GM18498 (cell line): ENCODE results near the gene ULK3.

Source experiments
- ATAC-seq: cut with Tn5 transposase; IDR thresholded peaks from one replicate; pipeline ENCODE4 v1.9.1; 2021; ENCODE audit warnings: mild to moderate bottlenecking, moderate library complexity; ENCODE audit not compliant: unreplicated experiment

Gene ULK3

DNA sequence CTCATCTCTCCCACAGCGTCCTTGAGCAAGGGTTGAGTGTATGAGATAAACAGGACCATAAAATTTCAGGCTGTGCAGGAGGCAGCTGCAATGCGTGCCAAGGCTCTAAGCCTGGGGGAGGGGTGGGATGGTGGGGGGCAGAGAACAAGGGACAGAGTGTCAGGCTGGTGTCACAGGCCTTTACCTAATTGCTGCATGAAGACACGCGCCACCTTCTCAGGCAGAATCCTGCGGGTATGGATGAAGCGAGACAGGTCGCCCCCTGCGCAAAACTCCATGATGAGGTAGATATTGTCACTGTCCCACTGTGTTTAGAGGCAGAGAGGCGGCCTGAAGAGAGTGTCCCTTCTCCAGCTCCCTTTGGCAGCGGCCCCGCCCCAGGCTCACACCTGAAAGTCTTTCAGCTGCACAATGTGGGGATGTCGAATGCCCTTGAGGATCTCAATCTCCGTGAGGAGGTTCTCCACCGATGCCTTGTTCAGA is 1.0 kb downstream of the ULK3 start:
- no peak for ATAC-seq

DNA sequence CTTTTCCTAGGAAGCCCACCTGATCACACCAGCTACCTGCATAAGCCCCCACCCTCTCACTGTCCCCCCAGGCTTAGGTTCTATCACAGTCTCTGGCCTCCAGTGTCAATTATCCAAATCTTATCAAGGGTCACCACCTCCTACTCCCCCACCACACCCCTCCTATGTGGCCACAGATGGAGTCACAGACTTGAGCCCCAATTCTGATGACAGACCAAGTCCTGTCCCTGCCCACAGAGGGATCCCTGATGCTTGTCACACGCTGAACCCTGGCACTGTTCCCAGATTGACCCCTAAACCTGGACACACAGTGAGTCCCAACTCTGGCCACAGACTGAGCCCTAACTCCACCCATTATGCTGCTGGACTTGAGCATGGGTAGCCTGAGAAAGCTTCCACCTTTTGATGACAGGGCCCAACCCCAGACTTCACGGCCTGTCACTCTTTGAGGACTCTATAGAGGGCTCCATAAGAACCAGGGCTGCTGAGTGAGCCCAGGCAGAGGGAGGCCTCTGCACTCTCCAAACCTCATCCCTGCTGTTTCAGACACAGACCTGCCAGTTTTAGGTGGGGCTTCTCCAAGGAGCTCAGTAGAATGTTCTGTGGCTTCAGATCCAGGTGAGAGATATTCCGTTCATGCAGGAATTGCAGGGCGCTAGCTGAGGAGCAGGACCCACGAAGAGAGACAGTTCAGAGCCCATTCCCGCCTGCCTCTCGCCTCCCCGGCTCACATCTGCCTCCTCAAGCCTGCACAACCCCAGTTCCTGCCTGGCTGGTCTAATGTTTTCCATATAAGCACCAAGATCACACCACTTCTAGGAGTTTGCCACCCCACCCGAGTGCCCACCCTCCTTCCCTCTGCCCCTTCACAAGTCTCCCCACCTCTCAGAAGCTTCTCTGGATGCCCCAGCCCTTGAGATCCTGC is 1.8 kb downstream of the ULK3 start:
- ATAC-seq: no peak

DNA sequence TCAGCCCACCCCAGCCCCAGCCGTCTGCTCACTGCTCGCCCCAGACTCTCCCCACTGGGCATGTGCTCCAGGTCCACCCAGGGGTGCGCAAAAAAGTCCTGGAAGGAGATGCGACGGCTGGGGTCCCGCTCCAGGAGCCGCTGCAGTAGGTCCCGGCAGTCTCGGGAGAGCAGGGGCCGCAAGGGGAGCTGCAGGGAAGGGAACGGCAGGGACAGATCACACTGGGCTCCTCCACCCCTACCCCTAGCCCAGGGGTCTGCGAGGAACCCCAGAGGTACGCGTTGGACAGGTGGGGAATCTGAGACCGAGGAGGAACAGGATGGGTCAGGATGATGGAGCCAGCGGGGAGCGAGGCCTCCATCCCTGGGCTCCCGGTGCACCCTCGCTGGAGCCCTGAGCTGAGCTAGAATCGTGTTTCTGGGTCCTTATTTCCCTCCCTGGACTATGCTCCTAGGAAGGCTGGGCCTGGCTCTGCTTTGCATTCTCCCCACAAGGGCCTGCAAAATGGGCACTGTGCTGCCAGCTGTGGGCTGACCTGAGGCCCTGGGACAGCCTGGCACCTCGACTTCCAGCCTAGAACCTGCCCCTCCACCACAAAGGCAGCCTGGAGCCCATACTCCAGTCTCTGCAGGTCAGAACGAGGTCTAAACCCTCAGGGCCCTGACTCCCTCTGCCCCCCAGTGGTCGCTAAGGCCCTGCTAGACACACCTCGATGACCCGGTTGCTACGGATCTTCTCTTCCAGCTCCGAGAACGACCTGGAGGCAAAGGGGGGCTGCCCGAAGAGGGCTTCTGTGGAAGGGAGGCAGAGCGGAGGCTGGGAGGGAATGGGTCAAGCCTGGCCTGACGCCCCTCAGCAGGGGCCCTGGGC is 3.2 kb downstream of the ULK3 start:
- no peak for ATAC-seq

- no peak for ATAC-seq
Measured at GRCh38 chr15:74838746-74839525, 4.0 kb downstream of the ULK3 start.

GRCh38 chr15:74838137-74838516 is 4.8 kb downstream of the ULK3 start:
- ATAC-seq: no peak

DNA sequence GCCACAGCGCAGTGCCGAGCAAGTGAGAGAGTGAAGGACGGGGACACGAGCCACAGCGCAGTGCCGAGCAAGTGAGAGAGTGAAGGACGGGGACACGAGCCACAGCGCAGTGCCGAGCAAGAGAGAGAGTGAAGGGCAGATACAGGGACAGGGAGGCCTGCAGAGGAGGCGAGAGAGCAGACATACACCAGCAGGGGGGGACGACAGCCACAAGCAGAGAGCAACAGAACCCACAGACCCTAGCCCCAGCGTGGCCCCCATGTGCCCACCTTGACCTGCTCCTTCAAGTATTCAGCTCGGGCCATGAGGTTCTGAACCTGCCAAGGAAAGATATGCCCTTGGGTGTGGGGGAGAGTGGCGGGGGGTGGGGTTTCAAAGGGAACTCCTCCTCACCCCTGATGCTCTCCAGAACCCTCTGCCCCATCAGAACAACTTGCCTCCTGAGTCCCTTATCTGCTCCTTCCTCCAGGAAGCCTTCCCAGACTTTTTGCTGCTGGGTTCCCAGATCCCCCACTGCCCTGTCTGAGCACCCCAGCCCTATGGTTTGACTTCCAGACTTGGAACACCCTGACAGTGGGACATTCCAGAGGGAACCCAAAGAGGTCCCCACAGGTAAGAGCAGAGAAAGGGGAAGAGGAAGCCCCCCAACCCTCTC is 5.3 kb downstream of the ULK3 start:
- ATAC-seq: no peak

- no peak for ATAC-seq
Measured at GRCh38 chr15:74836846-74837245, 6.1 kb downstream of the ULK3 start.

- no peak for ATAC-seq
Measured at GRCh38 chr15:74835312-74835823, 7.6 kb downstream of the ULK3 start.

GRCh38 chr15:74833376-74834107 is 9.4 kb downstream of the ULK3 start:
- no peak for ATAC-seq

DNA sequence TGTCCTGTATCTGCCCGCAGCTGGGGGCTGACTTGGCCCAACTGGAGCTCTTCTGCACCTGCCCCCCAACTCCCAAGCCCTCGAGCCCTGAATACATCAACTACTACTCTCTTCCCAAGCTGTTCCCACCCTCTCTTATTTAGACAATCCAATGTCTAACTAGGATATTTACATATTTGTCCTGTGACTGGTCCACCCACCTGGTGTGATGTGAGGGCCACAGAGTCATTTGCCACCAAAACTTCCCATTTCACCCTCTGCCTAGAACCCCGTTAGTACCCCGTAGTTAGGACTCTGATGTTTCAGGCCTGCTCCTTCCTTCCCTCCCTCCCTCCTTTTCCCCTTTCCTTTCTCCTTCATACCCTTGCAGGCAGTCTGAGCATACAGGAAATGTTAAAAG is 10.1 kb downstream of the ULK3 start:
- no peak for ATAC-seq

DNA sequence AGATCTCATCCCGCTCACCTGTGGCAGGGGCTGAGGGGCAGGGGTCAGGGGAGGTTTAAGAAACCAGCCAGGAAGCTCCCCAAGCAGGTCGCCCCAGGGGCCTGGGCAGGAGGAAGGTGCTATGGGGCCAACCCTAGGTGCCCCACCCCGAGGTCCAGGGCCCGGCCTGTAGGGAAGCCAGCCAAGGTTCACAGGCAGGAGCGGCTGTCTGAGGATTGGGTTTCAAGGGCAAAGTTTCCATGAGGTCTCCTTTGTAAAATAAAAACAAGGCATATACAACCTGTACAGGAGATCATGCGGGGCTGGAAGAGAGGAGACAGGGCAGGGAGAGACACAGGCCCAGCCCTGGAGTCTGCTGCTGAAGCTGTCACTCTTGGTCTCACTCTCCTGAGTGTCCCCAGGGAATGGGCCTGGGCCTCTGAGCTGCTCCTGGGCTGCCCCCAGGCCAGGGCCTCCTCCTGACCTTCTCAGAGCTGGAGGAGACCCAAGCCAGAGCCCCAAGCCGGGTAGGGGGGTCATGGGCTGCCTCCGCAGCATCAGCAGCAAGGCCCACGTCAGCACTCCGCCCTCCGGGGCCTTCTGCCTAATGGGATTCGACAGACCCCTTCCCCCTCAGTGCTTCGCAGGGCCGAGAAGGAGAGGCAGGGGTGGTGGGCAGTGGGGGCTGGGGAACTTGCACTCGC is 11.0 kb downstream of the ULK3 start:
- ATAC-seq: no peak

DNA sequence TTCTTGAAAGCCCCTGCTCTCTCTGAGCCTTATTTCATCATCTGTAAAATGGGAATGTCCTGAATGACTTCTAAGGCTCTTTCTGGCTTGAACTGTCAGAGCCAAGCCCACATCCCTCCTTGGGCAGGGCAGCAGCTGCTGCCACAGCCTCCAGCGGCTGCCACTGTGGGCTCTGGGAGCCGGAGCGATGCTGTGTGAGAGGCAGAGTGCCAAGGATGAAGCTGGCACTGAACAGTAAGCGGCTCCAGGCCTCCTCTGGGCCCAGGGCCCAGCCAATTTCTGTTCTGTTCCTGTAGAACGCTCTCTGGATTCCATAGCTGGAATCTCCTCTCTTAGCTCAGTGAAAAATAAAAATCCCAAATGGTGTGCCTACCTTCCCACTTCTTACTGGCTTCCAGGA is 12.1 kb downstream of the ULK3 start:
- no peak for ATAC-seq

DNA sequence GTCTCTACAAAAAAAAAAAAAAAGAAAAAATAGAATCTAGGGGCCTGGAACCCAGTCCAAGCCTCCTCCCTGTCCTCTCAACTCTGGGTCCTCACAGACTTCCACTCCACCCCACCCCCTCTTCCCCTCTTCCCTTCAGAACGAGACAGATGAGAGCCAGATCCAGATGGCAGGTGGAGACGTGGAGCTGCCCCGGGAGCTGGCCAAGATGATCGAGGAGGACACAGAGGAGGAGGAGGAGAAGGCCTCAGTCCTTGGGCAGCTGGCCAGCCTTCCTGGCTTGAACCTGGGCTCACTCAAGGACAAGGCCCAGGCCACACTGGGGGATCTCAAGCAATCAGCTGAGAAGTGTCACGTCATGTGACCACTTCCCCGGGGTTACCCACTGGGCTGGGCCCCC is 13.0 kb downstream of the ULK3 start:
- no peak for ATAC-seq

GRCh38 chr15:74829486-74829885 is 13.5 kb downstream of the ULK3 start:
- no peak for ATAC-seq

- ATAC-seq: no peak
Measured at GRCh38 chr15:74828835-74829234, 14.1 kb downstream of the ULK3 start.

DNA sequence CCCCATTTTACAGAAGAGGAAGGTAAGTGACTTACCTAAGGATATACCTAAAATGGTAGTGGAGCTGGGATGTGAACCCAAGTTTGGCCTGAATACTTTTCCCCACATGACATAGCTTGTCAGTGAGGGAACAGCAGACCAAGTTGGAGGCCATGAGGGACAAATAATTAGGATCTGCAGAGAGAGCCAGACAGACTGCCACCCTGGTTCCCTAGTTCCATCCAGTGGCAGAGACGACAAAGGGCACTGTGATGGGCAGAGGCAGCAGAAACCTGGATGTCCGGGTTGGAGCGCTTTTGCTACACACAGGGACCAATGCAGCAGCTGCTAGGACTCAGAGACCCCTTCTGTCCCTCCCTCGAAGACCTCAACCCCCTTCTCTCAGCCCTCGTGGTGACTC is 15.3 kb downstream of the ULK3 start:
- ATAC-seq: no peak

DNA sequence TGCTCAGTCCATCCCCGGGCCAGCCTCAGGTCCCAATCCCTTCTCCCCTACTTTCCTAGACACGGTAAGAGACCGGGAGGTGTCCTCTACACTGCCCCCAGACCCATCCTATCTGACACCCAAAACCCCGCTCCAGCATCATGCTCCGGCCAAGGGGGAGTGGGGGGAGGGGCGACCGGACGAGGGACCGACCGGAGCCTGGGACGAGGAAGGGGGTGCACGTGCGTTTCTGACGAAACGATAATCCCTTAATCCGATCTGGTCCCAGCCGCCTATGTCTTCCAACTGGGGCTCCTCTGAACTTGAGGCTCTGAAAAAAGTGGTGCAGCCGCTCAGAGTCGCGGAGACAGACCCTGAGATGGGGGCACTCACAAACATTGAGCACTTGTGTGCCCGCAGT is 16.0 kb downstream of the ULK3 start:
- no peak for ATAC-seq

GRCh38 chr15:74826364-74826819 is 16.6 kb downstream of the ULK3 start, which contains the start of gene CPLX3:
TSS of gene CPLX3 (plus strand) at chr15:74826627. CDS start at chr15:74826704, 77 bp downstream.
- no peak for ATAC-seq

- ATAC-seq: no peak
Measured at GRCh38 chr15:74825866-74826265, 17.1 kb downstream of the ULK3 start.
